ENCODE measurements around the gene BRINP1.

The BRINP1 gene

DNA sequence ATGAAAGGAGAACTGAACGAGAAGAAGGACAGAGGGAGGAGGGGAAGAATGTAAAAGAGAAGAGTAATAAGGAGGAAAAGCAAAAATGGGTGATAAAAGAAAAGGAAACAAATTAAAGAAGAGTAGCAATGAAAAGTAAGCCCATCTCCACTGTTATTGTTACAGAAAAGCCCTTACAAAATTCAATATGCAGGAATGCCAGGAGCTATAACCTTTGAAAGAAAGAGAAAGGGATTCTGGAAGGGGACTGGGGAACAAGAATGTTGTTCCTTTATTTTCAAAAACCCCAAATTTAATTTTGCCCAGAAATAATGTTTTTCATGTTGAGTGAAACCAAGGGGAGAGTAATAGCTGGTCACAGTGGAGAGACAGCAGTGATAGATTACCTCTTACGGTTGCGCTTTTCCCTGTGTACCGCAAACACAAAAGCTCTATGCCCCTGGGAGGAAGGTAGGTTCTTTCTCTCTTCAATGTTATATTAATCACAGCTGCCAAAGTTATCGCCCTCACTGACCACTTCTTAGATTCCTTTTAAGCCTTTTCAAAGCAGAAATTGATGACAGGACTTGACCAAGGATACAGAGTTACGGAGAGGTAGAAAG is 86.7 kb downstream of the BRINP1 start:
- no peak for DNase-seq (ENCODE audit: low read depth)

GRCh38 chr9:119280740-119281485 is 88.3 kb downstream of the BRINP1 start:
- DNase-seq (ENCODE audit: low read depth): no peak

- DNase-seq (ENCODE audit: low read depth): no peak
Observed at GRCh38 chr9:119278171-119278570, 91.1 kb downstream of the BRINP1 start.

GRCh38 chr9:119273984-119274665 is 95.1 kb downstream of the BRINP1 start:
- no peak for DNase-seq (ENCODE audit: low read depth)

DNA sequence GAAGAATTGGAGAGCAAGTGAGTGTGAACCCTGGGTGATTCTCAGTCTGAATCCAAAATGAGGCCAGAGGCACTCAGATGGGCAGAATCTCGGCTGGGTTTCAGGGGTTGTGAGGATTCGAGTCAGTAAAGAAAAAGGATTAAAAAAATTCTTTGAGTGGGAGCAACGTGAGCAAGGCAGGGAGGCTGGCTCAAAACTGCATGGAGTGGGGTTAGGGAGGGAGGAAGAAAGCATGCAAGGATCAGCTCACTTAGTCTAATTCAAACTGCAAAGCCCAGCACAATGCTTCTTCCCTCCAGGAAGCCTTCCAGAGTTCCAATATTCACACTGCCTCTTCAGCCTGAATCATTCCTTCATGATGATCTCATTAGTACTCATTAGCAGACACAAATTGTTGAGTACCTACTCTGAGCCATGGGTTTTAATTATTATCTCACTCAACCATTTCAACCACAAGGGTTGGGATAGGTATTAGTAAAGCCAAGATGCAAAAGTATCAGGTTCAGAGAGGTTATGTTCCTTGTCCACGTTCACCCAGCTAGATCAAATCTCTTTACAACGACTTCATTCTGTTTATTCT is 95.8 kb downstream of the BRINP1 start:
- DNase-seq (ENCODE audit: low read depth): no peak

DNA sequence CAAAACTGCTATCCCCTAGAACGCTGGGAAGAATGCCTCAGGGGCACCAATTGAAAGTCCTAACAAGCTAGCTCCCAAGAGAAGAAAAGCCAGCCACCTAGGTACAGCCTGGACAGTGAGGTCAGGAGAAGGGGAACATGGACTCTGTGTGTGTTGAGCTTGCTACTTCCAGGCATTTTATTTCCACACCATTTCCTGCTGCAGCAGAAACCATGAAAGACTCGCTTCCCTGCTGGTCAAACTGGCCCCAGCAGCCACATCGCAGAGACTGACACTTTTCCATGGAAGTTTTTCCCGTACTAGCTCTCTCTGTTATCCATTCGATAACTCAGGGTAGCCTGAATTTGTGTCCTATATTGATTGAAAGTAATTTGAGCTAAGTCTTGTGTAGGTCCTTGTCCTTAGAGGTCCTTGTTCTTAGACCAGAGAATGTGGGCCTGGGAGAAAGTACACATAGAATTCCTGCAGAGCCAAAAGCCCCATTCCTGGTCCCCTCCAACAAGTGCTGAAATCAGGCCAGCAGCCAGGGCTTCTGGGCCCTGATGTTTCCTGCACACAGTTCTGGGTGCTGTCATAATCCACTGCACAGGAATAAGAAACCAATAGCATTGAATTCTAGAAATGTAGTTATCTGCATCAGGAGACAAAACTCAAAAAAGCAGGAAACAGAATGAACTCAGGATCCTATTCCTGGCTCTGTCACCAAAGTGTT is 96.6 kb downstream of the BRINP1 start:
- DNase-seq (ENCODE audit: low read depth): no peak

DNA sequence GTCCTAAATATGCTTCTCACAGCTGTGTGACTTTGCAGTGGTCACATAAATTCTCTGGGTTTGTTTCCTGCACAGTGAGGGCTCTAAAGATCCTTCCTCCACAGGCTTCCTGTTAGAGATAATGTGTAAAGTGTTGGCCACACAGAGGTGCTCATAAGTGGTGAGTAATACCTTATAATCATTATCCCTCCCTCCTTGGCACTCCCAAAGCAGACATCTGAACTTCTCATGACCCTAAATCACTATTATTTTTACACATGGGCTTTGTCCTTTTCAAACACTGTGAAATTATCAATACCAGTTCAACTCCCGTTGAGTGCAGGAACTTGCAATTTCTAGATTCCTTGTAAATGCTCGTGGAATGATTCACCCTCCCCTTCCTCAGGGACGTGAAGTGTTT is 100.2 kb downstream of the BRINP1 start:
- DNase-seq (ENCODE audit: low read depth): no peak

DNA sequence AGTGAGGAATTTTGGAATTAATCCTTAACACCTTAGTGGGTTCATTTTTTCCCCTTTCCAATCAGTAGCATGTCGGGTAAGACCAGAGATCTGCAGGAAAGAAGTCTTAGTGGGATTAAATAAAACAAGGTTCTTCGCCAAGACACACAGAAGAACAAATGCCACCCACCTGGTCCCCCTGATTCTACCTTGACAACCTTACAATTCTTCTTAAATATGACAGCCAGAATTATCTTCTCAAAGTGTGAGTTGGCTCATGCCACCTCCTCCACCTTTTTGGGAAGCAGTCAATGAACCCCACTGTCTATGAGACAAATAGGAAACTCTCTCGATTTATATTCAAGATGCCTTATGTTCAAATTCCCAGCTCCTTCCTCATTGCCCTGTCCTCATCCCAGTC is 105.1 kb downstream of the BRINP1 start:
- no peak for DNase-seq (ENCODE audit: low read depth)

- no peak for DNase-seq (ENCODE audit: low read depth)
Observed at GRCh38 chr9:119257592-119257991, 111.6 kb downstream of the BRINP1 start.

DNA sequence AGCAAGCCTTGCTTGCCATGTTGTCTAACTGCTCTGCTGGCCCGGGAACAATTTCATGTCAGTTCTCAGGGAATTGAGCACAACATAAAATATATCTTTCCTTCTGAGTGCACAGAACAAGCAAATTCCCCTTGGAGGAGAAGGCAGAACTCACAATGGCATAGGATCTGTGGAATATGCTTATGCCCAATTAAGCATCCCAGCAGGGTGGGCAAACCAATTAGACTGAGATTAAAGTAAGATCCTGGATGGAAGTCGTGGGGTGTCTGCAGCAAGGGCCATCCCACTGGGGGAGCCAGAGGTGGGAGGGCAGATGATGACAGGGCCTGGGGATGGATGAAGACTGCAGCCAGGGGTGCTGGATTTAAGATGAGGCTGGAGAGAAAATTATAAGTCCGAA is 114.1 kb downstream of the BRINP1 start:
- DNase-seq (ENCODE audit: low read depth): no peak

DNA sequence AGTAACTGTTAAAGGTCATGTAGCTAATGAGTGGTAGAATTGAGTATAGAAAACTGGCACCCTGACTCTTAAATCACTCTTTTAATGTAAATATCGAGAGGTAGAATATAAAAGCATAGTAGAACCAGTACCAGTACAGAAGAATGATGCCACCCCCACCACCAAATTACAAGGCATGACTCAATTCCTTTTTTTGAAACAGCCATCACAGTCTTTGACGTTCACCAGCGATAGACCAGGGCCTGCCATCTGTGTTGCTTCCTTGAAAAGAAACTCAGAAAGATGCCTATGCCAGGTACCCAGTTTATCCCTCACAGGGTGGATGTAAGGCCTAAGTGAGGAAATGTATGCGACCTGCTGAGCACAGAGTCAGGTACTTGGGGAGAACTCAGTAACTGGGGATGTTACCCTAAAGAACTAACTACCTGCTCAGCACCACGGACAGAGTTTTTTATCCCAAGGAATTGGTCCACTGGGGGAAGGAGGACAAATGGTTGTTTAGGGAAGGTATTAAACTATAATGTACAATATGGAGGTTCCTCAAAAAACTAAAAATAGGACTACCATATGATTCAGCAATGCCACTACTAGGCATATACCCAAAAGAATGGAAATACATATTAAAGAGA is 116.5 kb downstream of the BRINP1 start:
- DNase-seq (ENCODE audit: low read depth): no peak

DNA sequence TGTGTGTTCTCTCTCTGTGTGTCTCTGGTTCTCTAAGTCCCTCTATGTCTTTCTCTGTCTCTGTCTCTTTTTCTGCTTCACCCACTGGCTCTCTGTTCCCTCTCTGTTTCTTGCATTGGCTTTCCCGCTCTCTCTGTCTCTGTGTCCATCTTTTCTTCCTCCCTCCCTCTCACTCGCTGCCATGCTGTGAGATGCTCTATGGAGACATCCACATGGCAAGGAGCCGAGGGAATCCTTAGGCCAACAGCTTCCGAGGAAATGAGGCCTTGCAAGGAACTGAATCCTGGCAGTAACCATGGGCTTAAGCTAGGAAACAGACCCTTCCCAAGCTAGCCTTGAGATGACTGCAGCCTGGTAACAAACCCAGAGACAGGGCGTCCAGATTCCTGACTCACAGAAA is 117.3 kb downstream of the BRINP1 start:
- DNase-seq (ENCODE audit: low read depth): no peak

GRCh38 chr9:119250730-119251129 is 118.5 kb downstream of the BRINP1 start:
- no peak for DNase-seq (ENCODE audit: low read depth)

DNA sequence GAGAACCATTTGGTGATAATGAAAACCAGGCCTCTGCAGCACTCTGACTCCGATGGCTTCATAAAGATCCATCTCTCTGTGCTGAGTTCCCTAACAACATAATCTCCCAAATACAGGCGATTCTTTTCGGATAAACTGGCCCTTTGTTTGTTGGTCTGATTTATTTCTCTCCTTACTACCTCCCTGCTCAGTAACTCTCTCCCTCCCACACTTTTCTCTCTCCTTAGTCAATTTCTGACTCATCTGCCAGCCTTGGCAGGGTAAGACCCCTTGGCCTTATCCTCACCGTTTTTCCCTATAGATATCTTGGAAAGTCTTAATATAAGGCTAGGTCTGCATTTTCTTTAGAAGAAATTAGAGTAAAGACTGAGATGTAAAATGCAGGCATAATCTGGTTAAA is 128.7 kb downstream of the BRINP1 start:
- no peak for DNase-seq (ENCODE audit: low read depth)

GRCh38 chr9:119234636-119235035 is 134.6 kb downstream of the BRINP1 start:
- DNase-seq (ENCODE audit: low read depth): no peak

GRCh38 chr9:119227422-119227821 is 141.8 kb downstream of the BRINP1 start:
- DNase-seq (ENCODE audit: low read depth): no peak

DNA sequence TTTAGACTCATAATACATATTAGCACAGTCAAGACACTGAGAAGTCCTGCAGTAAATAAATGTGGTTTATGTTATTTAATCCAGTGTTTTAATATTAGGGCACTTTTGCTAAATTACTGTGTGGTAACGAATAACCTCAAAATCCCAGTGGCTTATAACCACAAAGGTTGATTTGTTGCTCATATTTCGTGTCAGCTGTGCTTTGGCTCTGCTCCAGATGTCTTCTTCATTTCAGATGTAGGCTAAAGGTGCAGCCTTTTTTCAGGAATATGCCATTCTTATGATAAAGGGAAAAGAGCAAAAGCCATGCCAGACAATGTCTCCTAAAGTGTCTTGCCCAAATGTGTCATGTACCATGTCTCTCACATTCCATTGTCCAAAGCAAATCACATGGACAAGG is 144.8 kb downstream of the BRINP1 start:
- no peak for DNase-seq (ENCODE audit: low read depth)

DNA sequence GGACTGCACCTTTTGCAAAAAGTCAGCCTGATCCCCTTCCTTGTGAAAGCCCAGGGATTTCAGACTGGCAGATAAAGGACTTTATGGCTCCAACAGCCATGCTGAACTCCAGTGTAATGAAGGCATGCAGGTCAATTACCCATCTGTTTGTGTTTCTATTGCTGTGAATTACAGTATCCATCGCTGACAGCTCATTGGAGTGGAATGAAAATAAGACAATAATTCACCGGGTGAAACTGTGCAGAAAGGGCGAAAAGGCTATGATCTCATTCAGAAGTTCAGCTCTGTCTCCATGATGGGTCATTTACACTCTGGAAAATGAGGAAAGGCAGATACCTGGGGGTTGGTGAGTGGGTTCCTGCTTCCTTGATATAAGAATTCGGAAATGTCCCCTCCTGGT is 148.0 kb downstream of the BRINP1 start:
- no peak for DNase-seq (ENCODE audit: low read depth)

DNA sequence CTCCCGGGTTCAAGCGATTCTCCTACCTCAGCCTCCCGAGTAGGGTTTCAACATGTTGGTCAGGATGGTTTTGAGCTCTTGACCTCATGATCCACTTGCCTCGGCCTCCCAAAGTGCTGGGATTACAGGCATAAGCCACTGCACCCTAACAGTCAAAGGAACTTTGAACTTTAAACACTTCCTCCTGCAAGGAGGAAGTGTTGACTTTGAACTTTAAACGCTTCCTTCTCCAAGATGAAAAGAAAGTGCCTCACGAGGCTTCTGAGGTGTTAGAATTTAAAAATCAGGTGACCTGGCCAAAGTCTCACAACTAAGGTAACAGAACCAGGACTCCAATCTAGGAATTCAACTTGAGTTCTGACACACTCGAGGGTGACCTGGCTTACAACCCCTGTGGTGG is 150.9 kb downstream of the BRINP1 start:
- DNase-seq (ENCODE audit: low read depth): no peak

- DNase-seq (ENCODE audit: low read depth): no peak
Observed at GRCh38 chr9:119216651-119217331, 152.4 kb downstream of the BRINP1 start.

DNA sequence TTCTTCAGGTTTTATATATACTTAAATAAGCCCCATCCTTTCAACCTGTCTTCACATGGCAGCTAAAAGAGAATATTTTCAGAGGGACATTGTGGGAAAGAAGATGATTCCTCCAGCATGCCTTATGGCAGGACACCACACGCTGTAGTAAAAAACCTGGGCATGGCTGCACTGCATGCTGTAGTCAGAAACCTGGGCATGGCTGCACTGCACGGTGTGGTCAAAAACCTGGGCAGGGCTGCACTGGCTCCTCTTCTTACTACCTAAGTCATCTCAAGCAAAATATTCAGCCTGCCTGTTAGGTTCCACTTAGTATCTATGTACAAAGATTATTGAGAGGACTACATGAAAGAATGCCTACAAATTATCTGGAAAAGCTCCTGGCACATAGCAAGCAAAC is 153.6 kb downstream of the BRINP1 start:
- no peak for DNase-seq (ENCODE audit: low read depth)
